ENCODE results near the gene DNAJC10.

Gene DNAJC10

GRCh38 chr2:182798736-182799135, 82.7 kb downstream of the DNAJC10 start:
- no peak for DNase-seq

DNA sequence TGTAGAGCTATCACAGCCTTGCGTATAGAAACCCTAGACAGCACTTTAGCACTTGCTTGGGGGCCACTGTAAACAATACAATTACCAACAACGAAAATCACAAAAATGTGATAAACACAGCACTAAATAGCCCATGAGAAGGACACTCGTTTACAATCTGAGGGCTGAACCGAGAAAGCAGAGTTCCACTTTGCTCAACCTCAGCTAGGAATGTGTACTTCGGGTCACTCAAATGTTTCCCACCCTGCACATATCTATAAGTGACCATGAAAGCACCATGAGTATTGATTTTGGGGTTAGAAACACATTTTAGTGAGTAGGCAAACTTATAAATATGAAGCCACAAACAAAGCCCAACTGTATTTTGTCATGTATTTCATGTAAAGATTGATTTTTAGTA, 88.1 kb downstream of the DNAJC10 start:
- no peak for DNase-seq

DNA sequence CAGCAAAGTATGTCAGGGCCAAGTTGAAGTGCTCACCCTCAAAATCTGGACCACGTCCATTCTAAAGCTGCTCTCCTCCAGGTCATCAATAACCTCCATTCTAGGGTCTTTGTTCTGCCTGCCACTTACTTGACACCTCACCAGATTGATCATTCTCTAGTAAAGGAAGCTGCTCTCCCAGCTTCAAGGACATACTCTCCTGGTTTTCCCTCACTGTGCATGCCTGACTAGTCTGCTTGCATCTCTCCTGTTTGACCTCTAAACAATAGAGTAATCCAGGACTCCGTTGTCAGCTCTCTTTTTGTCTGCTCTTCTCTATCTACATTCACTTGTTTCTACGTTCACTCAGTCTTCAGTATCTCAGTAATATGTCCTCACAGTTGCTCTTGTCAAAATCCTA, 91.3 kb downstream of the DNAJC10 start:
- DNase-seq, result no peak

DNA sequence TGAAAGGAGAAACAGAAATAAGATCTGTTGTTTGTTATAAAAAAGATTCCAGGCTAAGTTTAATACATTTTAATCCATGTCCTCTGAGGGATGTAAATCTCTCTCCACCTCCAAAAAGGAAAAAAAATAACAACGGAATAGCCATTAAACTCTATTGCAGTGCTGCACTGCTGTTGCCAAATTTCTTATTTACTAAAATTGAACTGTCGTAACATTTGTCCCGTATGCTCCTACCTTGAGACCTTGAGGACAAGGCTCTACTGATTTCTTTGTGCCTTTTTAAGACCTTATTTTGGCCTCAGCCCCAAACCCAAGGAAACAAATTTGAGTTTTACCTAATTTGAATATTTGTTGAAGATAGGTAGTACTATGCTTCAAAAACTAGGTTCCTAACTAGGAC, 94.0 kb downstream of the DNAJC10 start:
- DNase-seq, result no peak

DNA sequence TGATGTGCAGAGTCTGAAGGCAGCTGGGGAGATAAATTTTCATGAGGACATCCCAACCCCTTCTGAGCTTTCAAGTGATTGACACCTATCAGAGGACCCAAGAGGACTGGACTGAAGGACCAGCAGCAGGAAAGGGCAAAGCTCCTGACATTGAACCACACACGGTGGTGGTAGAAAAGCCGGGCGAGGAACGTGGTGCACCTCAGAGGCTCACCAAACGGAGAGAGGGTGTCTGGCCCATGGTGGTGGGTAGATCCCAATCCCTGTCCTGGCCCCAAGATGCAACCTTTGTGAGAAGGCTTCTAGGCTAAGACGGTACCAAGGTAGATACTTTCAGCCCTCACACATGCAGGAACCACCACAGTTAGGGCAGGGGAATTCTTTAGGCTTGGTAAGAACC, 98.3 kb downstream of the DNAJC10 start:
- DNase-seq, result no peak

GRCh38 chr2:182814804-182815203, 98.7 kb downstream of the DNAJC10 start:
- no peak for DNase-seq

- no peak for DNase-seq
Observed at GRCh38 chr2:182816866-182817265, 100.8 kb downstream of the DNAJC10 start.

- DNase-seq, result no peak
Observed at GRCh38 chr2:182817558-182817957, 101.5 kb downstream of the DNAJC10 start.

GRCh38 chr2:182818501-182818900, 102.4 kb downstream of the DNAJC10 start:
- DNase-seq, result no peak

DNA sequence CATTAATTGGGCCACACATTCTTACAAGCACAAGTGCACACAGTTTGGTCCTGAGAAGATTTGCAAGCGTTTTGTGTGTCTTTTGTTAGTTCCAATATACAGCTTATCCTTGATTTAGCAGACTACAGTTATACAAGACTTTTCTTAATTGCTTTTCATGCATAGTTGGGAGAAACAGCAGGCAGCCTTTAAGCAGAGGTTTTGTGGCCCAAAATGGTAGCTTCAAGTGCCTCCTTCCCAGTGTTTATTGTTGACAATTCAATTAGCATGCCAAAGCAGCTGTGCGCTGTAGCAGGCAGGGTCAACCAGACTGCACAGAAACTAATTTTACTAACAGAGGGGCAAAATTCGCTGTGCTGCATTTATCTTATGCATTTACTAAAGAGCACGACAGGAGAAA, 102.9 kb downstream of the DNAJC10 start:
- DNase-seq, result peak; percentile 45

- DNase-seq, result no peak
Observed at GRCh38 chr2:182819412-182819811, 103.4 kb downstream of the DNAJC10 start.

GRCh38 chr2:182821182-182821581, 105.1 kb downstream of the DNAJC10 start:
- DNase-seq, result no peak

- no peak for DNase-seq
Observed at GRCh38 chr2:182822733-182823132, 106.7 kb downstream of the DNAJC10 start.

- no peak for DNase-seq
Observed at GRCh38 chr2:182824056-182824766, 108.2 kb downstream of the DNAJC10 start.

DNA sequence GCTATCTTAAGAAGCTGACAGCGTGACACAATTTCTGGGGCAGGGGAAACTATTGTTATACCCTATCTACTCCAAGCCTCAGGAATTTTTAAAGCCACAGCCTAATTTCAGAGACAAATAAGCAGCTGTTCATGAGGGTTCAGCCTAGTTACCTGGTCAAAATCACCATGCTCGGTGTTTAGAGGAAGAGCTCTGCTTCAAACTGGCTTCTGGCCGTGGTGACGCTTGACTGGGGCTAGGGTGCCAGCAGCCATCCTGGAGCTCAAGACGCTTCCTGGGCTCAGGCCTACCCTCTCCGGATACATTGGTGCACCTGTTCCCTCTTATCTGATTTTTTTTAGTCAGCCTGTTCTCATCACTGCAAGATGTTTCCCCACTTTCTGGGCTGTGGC, 108.7 kb downstream of the DNAJC10 start:
- peak; percentile 32 for DNase-seq

DNA sequence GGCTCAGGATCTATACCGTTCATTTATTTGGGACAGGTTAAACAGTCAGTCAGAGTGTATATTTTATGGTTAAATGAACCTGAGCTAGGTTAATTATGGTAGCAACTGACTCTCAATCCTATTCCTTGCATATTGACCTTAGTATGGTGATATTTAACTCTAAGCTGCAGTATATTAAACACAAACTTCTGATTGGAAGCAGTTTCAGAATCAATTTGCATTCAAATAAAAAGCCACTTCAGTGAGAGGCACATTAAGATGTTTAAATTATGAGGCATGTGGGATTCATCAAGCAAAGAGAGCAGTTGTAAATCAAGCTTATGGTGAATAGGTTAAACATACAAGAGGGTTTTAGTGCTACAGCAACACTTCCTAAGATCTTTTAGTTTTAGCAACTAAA, 110.0 kb downstream of the DNAJC10 start:
- no peak for DNase-seq

DNA sequence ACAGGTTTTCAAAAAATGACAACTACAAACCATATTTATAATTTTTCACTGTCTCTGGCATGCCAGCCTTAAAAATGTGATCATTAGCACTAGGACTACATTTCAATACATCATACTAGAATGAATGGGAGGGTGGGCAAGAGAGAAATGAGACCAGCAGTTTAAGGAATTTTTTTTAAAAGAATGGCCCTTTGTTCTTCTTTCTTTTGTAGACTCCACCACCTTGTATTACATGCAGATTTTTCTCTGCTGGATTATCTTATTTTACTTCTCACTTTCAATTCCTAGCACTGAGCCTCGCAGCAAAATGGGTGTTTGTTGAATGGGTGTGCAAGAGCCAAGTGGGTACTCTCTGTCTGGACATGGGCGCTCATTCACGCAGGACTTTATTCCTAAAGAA, 110.4 kb downstream of the DNAJC10 start:
- no peak for DNase-seq

GRCh38 chr2:182827182-182827879, 111.3 kb downstream of the DNAJC10 start:
- DNase-seq, result no peak

DNA sequence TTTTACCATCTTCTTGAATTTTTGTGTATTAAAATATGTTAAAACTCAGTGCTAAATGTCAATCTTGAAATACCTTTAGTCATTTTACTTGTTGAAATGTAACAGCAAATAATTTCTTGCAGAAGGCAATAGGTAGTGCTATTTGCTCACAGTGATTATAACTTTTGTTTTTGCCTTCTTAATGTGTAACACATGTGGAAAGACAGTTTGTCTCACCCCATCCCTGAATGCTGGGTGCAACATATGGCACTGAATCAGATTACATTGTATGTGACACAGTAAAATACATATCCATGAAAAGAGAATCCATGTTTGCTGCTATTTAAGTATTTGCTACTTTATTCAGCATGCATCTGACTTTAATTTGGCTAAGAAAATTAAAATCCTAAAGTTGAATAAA, 115.0 kb downstream of the DNAJC10 start:
- DNase-seq, result no peak

- no peak for DNase-seq
Observed at GRCh38 chr2:182831921-182832320, 115.9 kb downstream of the DNAJC10 start.

DNA sequence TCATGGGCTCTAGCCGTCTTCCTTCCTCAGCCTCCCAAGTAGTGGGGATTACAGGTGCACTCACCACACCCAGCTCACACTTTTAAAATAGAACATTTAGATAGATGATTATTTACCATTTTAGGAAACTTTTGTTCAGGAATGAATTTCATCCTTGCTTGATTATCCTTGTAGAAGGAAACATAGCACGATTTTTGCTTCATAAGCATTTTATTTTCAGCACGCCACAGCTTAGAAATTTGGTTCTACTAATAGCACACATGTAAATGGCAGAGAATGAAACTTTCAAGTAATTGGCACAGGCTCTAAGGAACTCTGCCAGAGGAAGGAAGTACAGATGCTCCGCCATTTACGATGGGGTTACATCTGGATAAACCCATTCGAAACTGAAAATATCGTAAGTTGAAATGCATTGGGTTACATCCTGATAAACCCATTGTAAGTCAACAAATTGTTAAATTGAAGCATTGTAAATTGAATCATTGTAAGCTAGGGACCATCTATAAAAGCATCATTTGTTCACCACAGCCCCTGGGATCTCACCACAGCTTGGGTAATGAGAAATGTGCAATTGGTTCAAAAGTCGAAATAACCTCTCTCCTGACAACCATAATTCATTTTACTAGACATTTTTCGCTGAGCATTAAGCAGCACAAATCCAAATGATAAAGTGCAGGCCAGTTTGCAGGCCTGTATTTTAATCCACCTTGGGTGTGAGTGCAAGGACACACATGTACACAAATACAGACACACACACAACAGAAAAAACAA, 117.2 kb downstream of the DNAJC10 start:
- DNase-seq, result no peak

GRCh38 chr2:182834293-182834692, 118.2 kb downstream of the DNAJC10 start:
- no peak for DNase-seq

DNA sequence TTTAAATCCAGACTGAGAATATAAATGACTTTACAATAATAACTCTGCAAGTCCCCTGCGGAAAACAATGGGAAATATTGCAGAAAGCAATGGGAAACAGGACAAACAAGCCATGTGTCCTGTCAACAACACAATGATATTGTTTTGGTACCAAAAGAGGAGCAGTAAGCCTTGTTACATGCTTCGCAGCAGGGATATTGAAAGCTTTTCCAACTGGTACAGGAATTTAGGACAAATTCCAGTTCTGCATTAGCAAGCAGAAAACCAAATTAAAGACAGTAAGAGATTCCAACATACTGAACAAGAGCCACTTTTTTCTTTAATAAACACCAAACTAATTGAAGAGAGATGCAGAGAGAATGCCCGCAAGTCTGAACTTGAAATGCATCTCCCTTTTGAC, 120.4 kb downstream of the DNAJC10 start:
- no peak for DNase-seq

Measured in NCI-H2107 (cell line).